Ovary (tissue), 9 donors: ENCODE measurements around the gene IFNG. TPM values are rescaled to one million over a fixed set of nuclear protein-coding genes. Genes with fewer than 3 reads are reported as not detected.

Experiments used
- DNase-seq, 5 donors: peaks; one replicate each; pipeline ENCODE4 v3.0.0-alpha.2; 2019 to 2020
- H3K27ac ChIP-seq, 2 donors: fragments of 200-600 bp; one replicate each; pipeline versions ENCODE4 v1.5.1 to v1.8.0; 2019 to 2022
- H3K27me3 ChIP-seq: fragments of 200-600 bp; one replicate; pipeline ENCODE4 v1.8.0; 2022
- H3K36me3 ChIP-seq: fragments of 200-600 bp; sonication (generic); one replicate; pipeline ENCODE4 v1.5.1; 2019
- H3K4me1 ChIP-seq: one replicate; pipeline ENCODE4 v1.8.1; 2013; ENCODE audit warnings: mild to moderate bottlenecking, moderate library complexity; ENCODE audit not compliant: insufficient read depth
- H3K4me3 ChIP-seq: fragments of 200-600 bp; sonication (generic); one replicate; pipeline ENCODE4 v1.5.1; 2017
- H3K9me3 ChIP-seq, 2 donors: fragments of 200-600 bp in 1 of 2; sonication (generic) in 1 of 2; one replicate each; pipeline versions ENCODE4 v1.5.1 to v1.8.1; 2013 to 2019; ENCODE audit warnings: mild to moderate bottlenecking in 1 of 2, moderate library complexity in 1 of 2
- CTCF ChIP-seq, 3 donors: fragments of 450-650 bp in 2 of 3; fragments of 200-600 bp in 1 of 3; IDR thresholded peaks; one replicate each; pipeline versions ENCODE4 v1.5.1 to v1.8.0; 2016 to 2022; ENCODE audit warnings: antibody characterized with exemption in 3 of 3, mild to moderate bottlenecking in 1 of 3
- EP300 ChIP-seq: sonication (generic); formaldehyde crosslinking; IDR thresholded peaks from one replicate; pipeline ENCODE4 v1.6.1; 2017; ENCODE audit warnings: antibody characterized with exemption
- POLR2A ChIP-seq: fragments of 450-650 bp; IDR thresholded peaks from one replicate; pipeline ENCODE4 v1.6.1; 2017; ENCODE audit warnings: antibody characterized with exemption, mild to moderate bottlenecking, moderate library complexity
- WGBS, 3 donors: extraction: QIAGEN DNeasy Blood & Tissue Kit in 1 of 3; methylation state at CpG; one replicate each; pipeline versions ENCODE4 v1.1.5 to v1.1.7; 2013 to 2017; 5-methylcytosine and 5-hydroxymethylcytosine counted together
- intact Hi-C, 4 donors: fragments of 100-400 bp; cut with DNase I; formaldehyde crosslinking; loops; one replicate each; pipeline versions ENCODE4 v1.11.0 to v1.15.1; 2022 to 2023
- polyA plus RNA-seq, 2 donors: library from polyadenylated mRNA; stranded (reverse); fragments of 200-250 nt in 1 of 2; fragments of 350-450 nt in 1 of 2; fragmentation: Illumina TruSeq in 1 of 2; extraction: RNeasy Lipid Tissue Mini Kit (QIAGEN cat#74804) in 1 of 2; gene quantifications; one replicate each; pipeline ENCODE4 v1.2.3, GENCODE V29; 2013 to 2014
- total RNA-seq, 7 donors: library from RNA; depleted of rRNA in 2 of 7; stranded (reverse); fragments of >200 nt in 2 of 7; fragmentation: NEBNext Ultra II Directional in 3 of 7; extraction: Animal tissue kit (Norgen Biotek cat#: 25700) in 3 of 7; gene quantifications; one replicate each; pipeline versions ENCODE4 v1.1.0 to v1.2.4, GENCODE V29; 2016 to 2023
- donor health status: DM: no; HTN: no; CAD: no; lungs with moderate emphysema.
- donor health status: DM: no; HTN: no; CAD: no.
- donor health status: Bipolar disorder and iron deficiency.
- donor health status: DM: yes; HTN: yes; CAD: no.
- donor health status: DM: no; HTN: no; CAD: no.
- donor health status: DM: yes; HTN: yes; CAD: no.

Gene IFNG
- total and polyA plus RNA-seq, 9 donors: 0.25 to 0.66 TPM; not detected in 7

GRCh38 chr12:68173792-68174191 is 14.3 kb upstream of the IFNG start:
- no peaks in the 10 kb centered on the region for H3K9me3 ChIP-seq
- H3K27ac ChIP-seq: no peak overlapping the region
- TF ChIP-seq POLR2A: no peak
- TF ChIP-seq CTCF (IDR thresholded peaks at IDR 0.05): no peak
- no peak for TF ChIP-seq EP300
- intact Hi-C loops: no loop called here
- H3K36me3 ChIP-seq: no peaks in the 10 kb centered on the region
- DNase-seq: no peak
- no peaks in the 10 kb centered on the region for H3K4me1 ChIP-seq
- H3K27me3 ChIP-seq: no peaks in the 10 kb centered on the region
- H3K4me3 ChIP-seq: no peak overlapping the region

- Histone ChIP-seq H3K27me3 (no peaks in the 10 kb centered on the region), H3K4me1 (no peaks in the 10 kb centered on the region), H3K27ac (no peak overlapping the region), H3K9me3 (no peaks in the 10 kb centered on the region), H3K4me3 (no peak overlapping the region), H3K36me3 (no peaks in the 10 kb centered on the region)
- TF ChIP-seq EP300 (no peak), POLR2A (no peak), CTCF (IDR thresholded peaks at IDR 0.05) (no peak)
- DNase-seq: no peak
- intact Hi-C loops: no loop called here
- WGBS, 3 donors: 92 to 93% (median 92%) methylated on average over 2 of the region's 2 CpGs
These were observed 11.2 kb upstream of the IFNG start for GRCh38 chr12:68170726-68171125.

- TF ChIP-seq EP300: no peak
- no peak overlapping the region for H3K4me3 ChIP-seq
- DNase-seq: no peak
- H3K36me3 ChIP-seq: no peaks in the 10 kb centered on the region
- H3K4me1 ChIP-seq: no peaks in the 10 kb centered on the region
- intact Hi-C loops: no loop called here
- H3K27me3 ChIP-seq: no peaks in the 10 kb centered on the region
- 83 to 95% (median 87%) methylated on average over 1 of the region's 1 CpG for WGBS, 3 donors
- H3K27ac ChIP-seq: no peak overlapping the region
- H3K9me3 ChIP-seq: no peaks in the 10 kb centered on the region
These were observed 9.8 kb upstream of the IFNG start for GRCh38 chr12:68169213-68169889.

- H3K4me1 ChIP-seq: no peaks in the 10 kb centered on the region
- WGBS, 3 donors: 28 to 49% (median 30%) methylated on average over 5 of the region's 5 CpGs
- H3K9me3 ChIP-seq: no peaks in the 10 kb centered on the region
- no peak for TF ChIP-seq CTCF (IDR thresholded peaks at IDR 0.05)
- no peak for TF ChIP-seq EP300
- no peak for TF ChIP-seq POLR2A
- no peak overlapping the region for H3K4me3 ChIP-seq
- H3K36me3 ChIP-seq: no peaks in the 10 kb centered on the region
- DNase-seq: no peak
- intact Hi-C loops: no loop called here
- H3K27me3 ChIP-seq: no peaks in the 10 kb centered on the region
- H3K27ac ChIP-seq: no peak overlapping the region
These were observed 6.8 kb upstream of the IFNG start for GRCh38 chr12:68166317-68166831.

GRCh38 chr12:68163560-68164081 is 4.1 kb upstream of the IFNG start:
- DNase-seq: no peak
- Histone ChIP-seq H3K9me3 (no peaks in the 10 kb centered on the region), H3K4me3 (no peak overlapping the region), H3K36me3 (no peaks in the 10 kb centered on the region), H3K27ac (no peak overlapping the region), H3K4me1 (no peaks in the 10 kb centered on the region), H3K27me3 (no peaks in the 10 kb centered on the region)
- intact Hi-C loops: no loop called here
- TF ChIP-seq EP300 (no peak), CTCF (IDR thresholded peaks at IDR 0.05) (no peak), POLR2A (no peak)
- 86 to 94% (median 90%) methylated on average over 4 of the region's 4 CpGs for WGBS, 3 donors
